Activated CD8-positive, alpha-beta memory T cell treated with anti-CD3 and anti-CD28 coated beads for 36 hours (primary cell): ENCODE data around the gene HUS1B. TPM values are rescaled to one million over a fixed set of nuclear protein-coding genes. Genes with fewer than 3 reads are reported as not detected.

Source experiments
- CTCF ChIA-PET: fragments of 350-600 bp; sonication (Branson Sonifier 250); formaldehyde crosslinking; loops from one replicate; lab custom pipeline; 2021; ENCODE audit warnings: antibody characterized with exemption; lab: Charles Lee
- POLR2A ChIA-PET: fragments of 350-600 bp; sonication (Branson Sonifier 250); formaldehyde crosslinking; loops from one replicate; lab custom pipeline; 2021; ENCODE audit warnings: antibody characterized with exemption; lab: Charles Lee
- total RNA-seq, 2 experiments: library from RNA; stranded (reverse); gene quantifications; one replicate each; pipeline ENCODE4 v1.2.3, GENCODE V29; 2021

The HUS1B gene
- total RNA-seq, 2 experiments from 2014 or later = 0.71 to 0.82 TPM

DNA sequence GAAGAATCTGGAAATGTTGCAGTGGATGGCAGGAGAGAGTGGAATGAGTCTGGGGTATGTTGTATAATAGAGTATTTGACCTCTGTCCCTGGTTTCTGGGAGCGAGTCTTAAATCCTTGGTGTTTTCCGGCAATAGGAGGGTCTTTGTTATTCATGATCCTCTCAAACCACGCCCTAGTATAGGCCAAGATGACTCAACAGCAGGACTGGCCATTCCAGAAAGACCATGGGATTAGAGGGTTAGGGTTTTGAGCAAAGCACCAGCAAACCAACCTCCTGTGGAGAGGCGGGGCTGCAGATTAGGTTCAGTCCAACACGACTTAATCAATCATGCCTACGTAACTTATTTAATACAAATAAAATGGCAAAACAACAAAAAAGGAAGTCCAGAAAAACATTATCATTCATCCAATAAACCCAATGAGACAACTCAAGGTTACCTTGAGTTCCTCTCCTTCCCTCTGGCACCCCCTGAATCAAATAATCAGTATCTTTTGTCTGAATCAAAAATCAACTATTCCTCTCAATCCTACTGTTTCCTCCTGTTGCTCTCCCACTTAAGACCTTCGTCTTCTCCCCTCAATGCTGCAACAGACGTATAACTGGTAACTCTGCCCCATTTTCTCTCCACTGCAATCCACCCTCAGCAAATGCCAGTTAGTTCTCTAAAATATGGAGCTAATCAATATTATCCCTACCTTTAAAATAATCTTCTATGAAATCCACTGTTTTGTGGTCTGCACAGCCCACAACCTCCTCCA is 15.5 kb downstream of the HUS1B start:
- ChIA-PET POLR2A (no interaction called here), CTCF (no interaction called here)

DNA sequence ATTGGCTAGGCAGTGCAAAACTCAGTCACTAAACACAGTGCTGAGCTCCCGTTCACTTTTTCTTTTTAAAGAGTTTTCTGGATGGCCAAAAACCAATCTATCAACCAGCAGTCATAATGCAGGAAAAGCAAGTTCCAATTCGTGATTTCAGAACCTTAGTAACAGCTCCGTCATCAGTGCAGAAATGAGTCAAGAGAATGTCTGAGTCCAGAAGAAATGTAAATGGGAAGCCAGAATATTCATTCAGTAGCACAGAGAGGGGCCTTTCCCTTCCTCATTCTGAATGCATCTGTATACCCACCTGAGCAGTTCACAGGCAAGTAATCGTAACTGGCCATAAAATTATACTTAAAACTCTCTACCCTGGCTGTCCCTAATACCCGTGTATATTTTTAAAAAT is 20.4 kb downstream of the HUS1B start:
- POLR2A ChIA-PET = interaction anchor here (1.1 kb wide), 1 partner anchor 56 kb away, joined by 5 read pairs; the partner anchor contains the start of gene EXOC2
- CTCF ChIA-PET = interaction anchor here (0.7 to 1.7 kb wide), 4 partner anchors 14 to 75 kb away, joined by 3 to 4 read pairs (median 3); no protein-coding TSS in a partner anchor

DNA sequence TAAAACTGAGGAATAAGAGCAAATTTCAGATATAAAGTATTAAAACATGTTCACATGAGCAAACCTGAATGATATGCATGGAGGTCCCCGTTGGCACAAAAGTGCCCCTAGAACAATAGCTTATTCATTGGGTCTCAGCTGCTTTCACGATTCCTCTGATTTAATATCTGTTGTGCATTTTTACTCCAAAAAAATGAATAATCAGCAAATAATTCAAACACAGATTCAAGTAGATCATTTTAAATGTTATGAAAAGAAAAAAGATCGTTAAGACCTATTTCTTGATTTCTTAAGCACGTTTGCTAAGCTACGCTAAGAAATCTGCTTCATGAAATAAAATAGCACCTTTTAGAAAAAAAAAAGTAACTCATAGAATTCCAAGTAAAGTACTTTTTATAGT is 21.7 kb downstream of the HUS1B start:
- CTCF ChIA-PET = no interaction called here
- POLR2A ChIA-PET = no interaction called here

DNA sequence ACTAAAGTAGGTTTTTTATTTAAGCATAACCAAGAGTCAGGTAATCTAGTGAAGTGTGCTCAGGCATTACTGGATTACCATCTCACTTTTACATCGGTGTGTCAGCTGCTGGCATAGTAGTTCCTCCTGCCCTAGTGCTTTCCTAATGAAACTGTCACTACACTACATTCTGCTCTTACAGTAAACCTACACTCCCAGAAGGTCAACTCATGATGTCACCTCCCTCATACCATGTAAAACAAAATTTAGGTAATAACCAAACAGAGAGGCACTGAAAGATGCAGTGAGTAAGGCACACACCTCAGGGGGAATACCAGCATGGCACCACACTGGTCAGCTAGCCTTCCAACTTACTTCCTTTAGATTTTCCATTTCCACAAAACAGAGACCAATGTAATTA is 23.3 kb downstream of the HUS1B start:
- POLR2A ChIA-PET = no interaction called here
- CTCF ChIA-PET = no interaction called here

DNA sequence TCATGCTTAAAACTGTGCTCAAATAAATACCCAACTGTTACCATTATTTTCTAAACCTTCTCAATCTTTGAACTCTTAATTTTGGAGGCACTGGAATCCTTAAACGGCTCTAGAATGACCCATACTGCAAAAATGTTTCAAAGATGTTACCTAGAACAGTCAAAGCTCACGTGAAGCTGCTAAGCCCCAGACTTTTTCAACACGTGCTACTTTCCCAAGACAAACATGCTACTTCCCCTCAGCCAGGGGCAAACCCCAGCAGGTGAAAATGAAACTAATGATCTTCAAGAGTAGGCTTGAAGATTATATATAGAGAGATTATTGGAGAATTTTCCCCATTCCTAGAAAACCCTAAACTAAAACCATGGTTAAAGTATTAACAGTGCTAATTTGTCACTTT is 28.1 kb downstream of the HUS1B start:
- POLR2A ChIA-PET = no interaction called here
- CTCF ChIA-PET = no interaction called here

DNA sequence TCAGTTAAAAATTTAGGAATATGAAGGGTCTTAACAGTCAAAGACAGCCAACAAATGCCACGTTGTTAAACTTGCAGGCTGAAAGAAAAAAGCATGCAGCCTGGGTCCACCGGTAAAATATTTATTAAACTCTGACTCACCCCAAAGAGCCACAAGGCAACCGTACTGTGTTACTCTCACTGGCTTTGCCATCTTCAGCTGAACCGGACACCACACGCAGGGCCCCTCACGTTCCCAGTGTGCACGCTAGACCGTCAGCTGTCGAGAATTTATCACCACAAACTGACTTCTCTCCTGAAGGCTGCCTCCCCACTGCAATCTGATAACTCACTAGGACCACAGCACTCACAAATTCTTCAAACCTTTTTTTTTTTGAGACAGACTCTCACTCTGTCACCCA is 30.7 kb downstream of the HUS1B start:
- POLR2A ChIA-PET = no interaction called here
- CTCF ChIA-PET = no interaction called here

DNA sequence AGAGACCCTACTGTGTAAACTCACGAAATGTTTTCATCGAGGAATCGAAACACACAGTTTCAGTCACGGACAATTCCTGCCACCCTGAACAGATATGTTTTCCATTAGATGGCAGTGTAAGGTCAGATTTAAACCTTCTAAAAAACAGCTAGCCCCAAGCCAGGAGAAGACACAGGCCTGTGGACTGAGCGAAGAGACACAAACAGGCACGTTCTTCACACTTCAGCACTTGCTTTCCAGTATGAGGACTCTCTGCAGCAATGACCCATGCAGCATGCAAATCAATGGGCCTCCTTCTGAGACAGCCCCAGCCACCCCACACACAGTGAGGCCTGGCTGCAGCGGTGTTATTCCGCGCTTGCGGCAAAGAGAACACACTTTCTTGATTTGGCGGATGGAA is 31.9 kb downstream of the HUS1B start:
- ChIA-PET CTCF (no interaction called here), POLR2A (no interaction called here)

DNA sequence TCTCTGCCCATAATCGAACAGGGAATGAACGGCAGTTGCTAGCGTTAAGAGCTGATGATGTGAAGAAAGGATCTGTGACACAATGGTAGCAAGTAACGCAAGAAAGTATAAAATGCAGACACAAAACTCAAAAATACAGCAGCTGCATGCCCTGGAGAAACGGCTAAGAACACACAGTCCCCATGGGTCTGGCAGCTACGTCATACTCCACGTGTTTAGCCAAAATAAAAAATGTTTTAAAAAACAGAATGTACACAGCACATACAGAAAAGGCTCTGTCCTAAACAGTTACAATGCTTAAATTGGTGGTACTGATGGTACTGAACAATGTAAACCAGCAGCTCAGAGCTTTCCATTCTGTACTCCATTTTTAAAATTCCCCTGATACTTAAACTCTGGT is 34.4 kb downstream of the HUS1B start:
- POLR2A ChIA-PET = no interaction called here
- CTCF ChIA-PET = interaction anchor here (1.2 kb wide), 1 partner anchor 14 kb away, joined by 3 read pairs; no protein-coding TSS in a partner anchor

DNA sequence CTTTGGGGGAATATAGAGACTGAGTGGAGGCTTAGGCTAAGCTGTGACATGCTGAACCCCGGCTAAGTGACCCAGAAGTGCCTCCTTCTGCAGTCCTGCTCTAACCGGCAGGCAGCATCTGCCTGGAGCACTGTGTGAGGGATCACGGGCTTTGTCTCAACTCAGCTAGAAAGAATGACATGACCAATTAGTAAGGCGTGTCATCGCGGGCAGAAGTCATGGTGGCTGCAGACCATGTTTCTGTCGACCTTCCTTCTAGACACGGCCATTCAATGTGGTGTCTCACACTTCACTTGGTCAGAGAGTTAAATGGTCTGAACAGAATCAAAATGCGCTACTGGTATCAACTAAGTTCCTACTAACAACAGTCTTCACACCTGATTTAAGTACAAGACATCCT is 35.0 kb downstream of the HUS1B start:
- ChIA-PET CTCF (interaction anchor here (1.2 kb wide), 1 partner anchor 14 kb away, joined by 3 read pairs; no protein-coding TSS in a partner anchor), POLR2A (no interaction called here)

DNA sequence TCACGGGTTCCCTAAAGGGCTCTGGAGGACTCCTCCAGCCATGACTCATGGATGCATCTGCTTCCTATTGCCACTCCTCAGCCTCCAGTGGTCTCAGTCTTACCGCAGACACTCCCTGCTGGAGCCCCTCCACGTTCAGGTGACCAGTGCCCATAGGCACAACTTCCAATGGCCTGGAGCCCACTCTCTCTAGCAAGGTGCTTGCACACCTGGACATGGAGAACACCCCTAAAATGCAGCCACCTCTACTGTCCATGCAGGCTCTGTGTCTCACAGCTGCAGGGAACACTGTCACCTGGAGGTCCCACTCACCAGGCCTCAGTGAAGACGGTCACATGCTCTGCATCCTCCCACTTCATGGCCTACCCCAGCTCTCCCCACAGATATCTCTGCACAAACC is 36.0 kb downstream of the HUS1B start:
- CTCF ChIA-PET = no interaction called here
- POLR2A ChIA-PET = no interaction called here

DNA sequence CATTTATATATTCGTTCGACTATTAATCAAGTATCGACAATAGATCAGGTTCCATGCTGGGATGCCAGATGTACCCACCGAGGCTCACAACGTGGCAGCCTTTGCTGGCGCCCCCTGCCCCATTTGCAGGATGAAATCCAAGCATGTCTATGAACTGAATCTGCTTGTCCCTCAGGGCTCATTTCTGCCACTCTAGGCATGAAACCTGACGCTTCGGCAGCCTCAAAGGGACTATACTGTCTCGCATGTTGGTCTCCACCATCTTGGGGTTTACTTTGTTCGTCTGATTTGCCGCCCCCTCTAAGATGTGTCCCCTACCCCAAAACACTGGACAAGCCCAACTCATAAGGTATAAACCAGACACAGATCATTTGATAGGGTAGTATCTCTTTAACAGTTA is 36.7 kb downstream of the HUS1B start:
- ChIA-PET POLR2A (no interaction called here), CTCF (no interaction called here)

DNA sequence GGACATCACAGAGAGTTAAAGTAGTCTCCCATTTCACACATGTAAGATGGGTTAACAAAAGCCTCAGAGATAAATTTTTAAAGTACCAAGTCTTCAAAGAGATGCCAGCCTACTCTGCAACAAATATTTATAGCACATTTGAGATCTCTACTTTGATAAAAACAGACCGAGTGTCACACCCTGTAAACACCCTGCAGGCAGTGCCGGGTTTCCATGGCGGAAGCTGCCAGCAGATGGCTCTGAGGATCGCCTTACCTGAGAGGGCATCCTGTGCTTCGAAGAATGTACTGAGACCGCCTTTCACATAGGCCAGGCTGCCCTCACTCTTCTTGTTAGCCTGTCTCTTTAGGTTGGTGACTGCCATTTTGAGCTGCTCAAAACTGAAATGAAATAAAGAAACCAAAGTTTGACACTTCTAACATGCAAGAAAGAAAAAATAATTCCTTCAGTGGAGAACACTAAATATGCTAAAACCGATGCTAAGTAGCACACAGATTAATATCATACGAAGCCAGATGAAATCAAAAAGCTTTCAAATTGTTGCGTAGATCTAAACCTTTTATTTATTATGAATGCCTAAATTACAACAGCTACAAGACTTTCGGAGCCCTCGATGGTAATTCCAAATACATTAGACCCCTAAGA is 39.3 kb downstream of the HUS1B start:
- ChIA-PET CTCF (interaction anchor here (0.8 kb wide), 1 partner anchor 104 kb away, joined by 3 read pairs; no protein-coding TSS in a partner anchor), POLR2A (no interaction called here)

DNA sequence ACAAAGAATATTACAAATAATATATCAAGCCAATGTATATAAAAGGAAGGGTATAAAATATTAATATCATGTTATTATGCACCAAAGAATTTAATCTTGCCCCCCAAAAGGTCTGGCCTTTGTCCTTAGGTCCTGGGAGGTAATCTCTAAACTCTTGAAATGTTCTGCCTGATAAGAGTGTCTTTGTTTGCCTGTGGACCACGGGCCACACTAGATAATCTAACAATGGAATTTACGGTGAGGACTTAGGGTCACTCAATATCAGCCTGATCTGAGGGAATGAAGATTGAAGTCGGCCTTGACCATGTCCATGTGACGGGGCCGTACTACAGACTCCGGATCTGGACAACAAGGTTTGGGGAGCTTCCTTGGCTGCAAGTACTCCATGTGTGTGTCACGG is 42.9 kb downstream of the HUS1B start:
- POLR2A ChIA-PET = no interaction called here
- CTCF ChIA-PET = no interaction called here

DNA sequence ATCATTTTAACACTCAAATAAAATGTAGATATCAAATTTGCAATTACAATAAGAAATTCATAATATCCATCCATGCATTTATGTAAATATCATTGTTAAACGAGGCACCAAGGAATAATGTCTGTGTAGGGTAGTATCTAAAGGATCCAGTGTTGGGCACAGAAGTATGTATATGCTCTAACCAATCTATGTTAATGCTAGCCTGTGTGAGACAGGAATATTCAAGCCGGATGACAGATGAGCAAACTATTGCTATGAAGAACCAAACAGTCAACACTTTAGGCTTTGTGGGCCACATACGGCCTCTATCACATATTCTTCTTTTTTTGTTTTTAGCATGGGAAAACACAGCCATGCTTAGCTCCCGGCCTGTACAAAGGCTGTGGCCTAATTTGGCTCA is 45.0 kb downstream of the HUS1B start:
- CTCF ChIA-PET = no interaction called here
- POLR2A ChIA-PET = no interaction called here

DNA sequence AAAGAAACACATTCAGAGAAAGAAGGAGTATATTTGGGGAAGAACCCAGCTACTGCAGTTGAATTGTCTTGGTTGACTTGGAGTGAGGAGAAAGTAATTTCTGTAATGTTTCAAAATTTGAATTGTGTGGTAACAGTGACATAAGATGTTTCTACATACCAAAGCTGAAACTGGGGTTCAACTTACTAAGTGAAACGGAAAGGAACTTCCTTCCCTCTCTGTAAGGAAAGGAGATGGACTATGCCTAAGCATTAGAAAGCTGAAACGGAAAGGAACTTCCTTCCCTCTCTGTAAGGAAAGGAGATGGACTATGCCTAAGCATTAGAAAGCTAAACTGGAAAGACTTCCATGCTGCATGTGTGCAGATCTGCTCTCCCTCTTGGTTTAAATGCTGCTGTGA is 46.0 kb downstream of the HUS1B start:
- CTCF ChIA-PET = interaction anchor here (1.1 kb wide), 1 partner anchor 72 kb away, joined by 3 read pairs; no protein-coding TSS in a partner anchor

DNA sequence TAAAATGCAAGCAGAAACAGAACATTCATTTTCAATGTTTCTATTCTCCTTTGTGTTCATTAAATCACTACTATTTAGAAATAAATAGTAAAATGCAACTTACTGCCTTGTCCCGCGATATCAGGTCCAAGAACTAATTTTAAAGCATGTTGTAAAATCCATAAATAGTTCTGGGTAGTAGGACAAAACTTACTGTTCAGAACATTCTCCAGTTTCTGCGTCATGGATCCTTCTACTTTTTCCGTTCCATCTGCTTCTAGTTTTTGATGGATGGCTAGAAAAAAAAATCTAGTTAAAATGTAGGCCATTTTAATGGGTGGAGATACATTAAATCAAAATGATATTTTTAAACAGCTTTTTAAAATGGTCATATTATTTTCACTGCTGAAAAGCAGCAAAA is 47.0 kb downstream of the HUS1B start:
- ChIA-PET CTCF (no interaction called here), POLR2A (no interaction called here)

More for the DNA sequence above, 46.0 kb downstream of the HUS1B start:
- POLR2A ChIA-PET = no interaction called here

DNA sequence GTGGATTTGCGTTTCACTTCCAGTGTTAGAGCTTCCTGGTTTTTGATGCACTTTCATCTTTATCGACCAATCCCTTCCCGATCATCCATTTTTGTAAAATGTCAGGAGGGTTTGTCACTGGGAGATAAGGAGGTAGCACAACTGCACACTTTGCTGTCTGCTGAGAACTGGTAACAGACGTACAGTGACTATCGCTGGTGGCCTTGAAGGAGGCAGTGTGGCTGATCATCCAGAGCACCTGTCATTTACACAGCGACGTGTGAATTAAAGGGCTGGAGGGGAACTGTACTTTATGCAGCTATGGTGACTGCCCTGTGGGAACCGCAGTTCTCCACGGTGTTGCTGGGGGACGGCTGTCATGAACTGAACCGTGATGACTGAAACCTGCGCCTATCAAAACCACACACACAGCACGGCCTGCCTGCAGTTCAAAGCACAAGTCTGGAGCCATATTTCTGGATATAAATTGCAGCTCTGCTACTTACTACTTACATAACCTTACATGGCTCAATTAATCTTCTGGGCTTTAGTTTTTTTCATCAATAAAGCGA is 50.0 kb downstream of the HUS1B start:
- ChIA-PET CTCF (interaction anchor here (0.9 kb wide), 1 partner anchor 14 kb away, joined by 3 read pairs; no protein-coding TSS in a partner anchor), POLR2A (no interaction called here)
